HepG2 (cell line): ENCODE data around the gene C10orf143. TPM values are rescaled to one million over a fixed set of nuclear protein-coding genes. Genes with fewer than 3 reads are reported as not detected.
A peak's percentile ranks its signal among the peaks of the same experiment; 100 is the strongest.

Source experiments
- ATAC-seq: fragments of 200-7000 bp; cut with Tn5 transposase; 3 replicates; pipeline ENCODE4 v1.9.1; 2020; ENCODE audit warnings: mild to moderate bottlenecking, moderate library complexity
- BruUV-seq: library from RNA; stranded (reverse); fragments of 400-500 nt; replicated peaks from 2 replicates; lab custom pipeline; 2021; lab: Mats Ljungman, UMichigan
- CTCF ChIA-PET: fragments of 300-600 bp; formaldehyde crosslinking; extraction: SDS; loops from one replicate; lab custom pipeline; 2021; ENCODE audit warnings: low total read pairs, inconsistent platforms, low intra/inter-chr PET ratio; lab: Yijun Ruan, JAX
- POLR2A ChIA-PET: fragments of 350-600 bp; sonication (Branson Sonifier 250); formaldehyde crosslinking; loops from one replicate; lab custom pipeline; 2020; ENCODE audit warnings: antibody characterized with exemption, inconsistent platforms; lab: Yijun Ruan, JAX
- DNase-seq: peaks from one replicate; pipeline ENCODE4 v3.0.0-alpha.2; 2015; ENCODE audit warnings: low spot score
- FAIRE-seq: peaks from 3 replicates; lab custom pipeline; 2011; peaks lifted over from hg19 to GRCh38; lab: Jason Lieb, UNC
- H2AFZ ChIP-seq: one replicate; pipeline ENCODE4 v1.6.1; 2011; ENCODE audit warnings: low read length, inconsistent platforms
- H3K27ac ChIP-seq: fragments of 300-600 bp; 3 replicates; pipeline ENCODE4 v1.8.0; 2011; ENCODE audit warnings: mixed run types, mild to moderate bottlenecking, mixed read lengths, low read length, inconsistent platforms; ENCODE audit not compliant: insufficient read depth; ENCODE audit errors: extremely low read length
- H3K27me3 ChIP-seq, 2 experiments: fragments of 200-600 bp in 1 of 2; 2 replicates in 1 of 2; 3 replicates in 1 of 2; pipeline versions ENCODE4 v1.6.0 to v1.8.0; 2011; ENCODE audit warnings: low read length in 2 of 2, mild to moderate bottlenecking in 2 of 2, moderate library complexity in 2 of 2, inconsistent platforms in 1 of 2; ENCODE audit not compliant: insufficient read depth in 2 of 2, control insufficient read depth in 1 of 2
- H3K36me3 ChIP-seq, 2 experiments: fragments of 200-600 bp in 1 of 2; replicated peaks in 1 of 2; 2 replicates in 1 of 2; 3 replicates in 1 of 2; pipeline versions ENCODE4 v1.5.1 to v1.8.0; 2011; ENCODE audit warnings: low read length in 2 of 2, inconsistent platforms in 1 of 2; ENCODE audit not compliant: insufficient read depth in 2 of 2, control insufficient read depth in 1 of 2
- H3K4me1 ChIP-seq: 2 replicates; pipeline ENCODE4 v1.5.1; 2012; ENCODE audit warnings: low read length, inconsistent platforms; ENCODE audit not compliant: insufficient read depth
- H3K4me2 ChIP-seq: 2 replicates; pipeline ENCODE4 v1.6.0; 2011; ENCODE audit warnings: low read depth, low read length, inconsistent platforms
- H3K4me3 ChIP-seq, 3 experiments: fragments of 200-600 bp in 1 of 3; sonication (generic), shearing (Covaris generic) in 1 of 3; replicated peaks in 1 of 3; 2 replicates each; pipeline ENCODE4 v1.5.1; 2011 to 2016; ENCODE audit warnings: low read length in 3 of 3, inconsistent platforms in 2 of 3, low read depth in 2 of 3, mild to moderate bottlenecking in 2 of 3, control low read depth in 1 of 3, mixed read lengths in 1 of 3; ENCODE audit not compliant: insufficient read depth in 1 of 3
- H3K79me2 ChIP-seq: one replicate; pipeline ENCODE4 v1.6.1; 2011; ENCODE audit warnings: low read length, inconsistent platforms; ENCODE audit not compliant: insufficient read depth
- H3K9ac ChIP-seq: 2 replicates; pipeline ENCODE4 v1.6.0; 2011; ENCODE audit warnings: mild to moderate bottlenecking, low read depth, low read length, inconsistent platforms; ENCODE audit not compliant: insufficient read depth
- H3K9me3 ChIP-seq: 2 replicates; pipeline ENCODE4 v1.5.1; 2012; ENCODE audit warnings: mild to moderate bottlenecking, low read length
- H4K20me1 ChIP-seq: 2 replicates; pipeline ENCODE4 v1.6.0; 2011; ENCODE audit warnings: inconsistent platforms, mild to moderate bottlenecking, low read length, moderate library complexity; ENCODE audit not compliant: insufficient read depth
- KDM1A ChIP-seq: IDR thresholded peaks from 2 replicates; pipeline ENCODE4 v1.6.1; 2016; ENCODE audit warnings: missing compliant biosample characterization
- MTF2 ChIP-seq: sonication (generic); formaldehyde crosslinking; IDR thresholded peaks from 2 replicates; pipeline ENCODE4 v1.5.0; 2020; ENCODE audit warnings: missing genetic modification reagents, borderline replicate concordance
- SMARCC2 ChIP-seq: fragments of 450-650 bp; IDR thresholded peaks from 2 replicates; pipeline ENCODE4 v1.6.1; 2017; ENCODE audit warnings: antibody characterized with exemption, mild to moderate bottlenecking
- TOE1 ChIP-seq: sonication (generic); formaldehyde crosslinking; IDR thresholded peaks from 2 replicates; pipeline ENCODE4 v1.4.0; 2020; ENCODE audit warnings: mild to moderate bottlenecking, missing genetic modification reagents
- ZIK1 ChIP-seq: sonication (generic); formaldehyde crosslinking; IDR thresholded peaks from 2 replicates; pipeline ENCODE4 v1.5.0; 2020; ENCODE audit warnings: mild to moderate bottlenecking, low read depth, missing genetic modification reagents, borderline replicate concordance
- ZNF446 ChIP-seq: sonication (generic); formaldehyde crosslinking; IDR thresholded peaks from 2 replicates; pipeline ENCODE4 v1.5.0; 2020; ENCODE audit warnings: mild to moderate bottlenecking, missing genetic modification reagents
- WGBS: methylation state at CpG from one replicate; pipeline ENCODE4 v1.1.6; 2017; ENCODE audit warnings: low lambda C conversion rate; 5-methylcytosine and 5-hydroxymethylcytosine counted together
- in situ Hi-C: cut with HindIII; loops from 2 replicates; pipeline ENCODE4 v1.10.0; 2017; ENCODE audit warnings: low pct_unique_long_range_greater_than_20kb; ENCODE audit not compliant: extremely low pct_ligation_motif_present
- intact Hi-C: fragments of 100-400 bp; cut with micrococcal nuclease; formaldehyde crosslinking; loops from one replicate; pipeline ENCODE4 v1.10.0; 2022; ENCODE audit not compliant: unreplicated experiment
- polyA plus RNA-seq, 8 experiments: library from polyadenylated mRNA; depleted of rRNA in 3 of 8; stranded (reverse) in 7 of 8; unstranded in 1 of 8; fragments of >200 nt; fragmentation: Illumina TruSeq in 4 of 8; extraction: Trizol in 4 of 8; gene quantifications; 2 replicates each; pipeline versions ENCODE4 v1.2.1 to v1.2.3, GENCODE V29; 2011 to 2016; ENCODE audit warnings: low read depth in 4 of 8, missing spikeins in 1 of 8, mixed read lengths in 1 of 8; ENCODE audit not compliant: insufficient read depth in 1 of 8
- total RNA-seq, 5 experiments: library from RNA; depleted of rRNA; stranded (reverse); fragments of >200 nt; fragmentation: Illumina TruSeq; extraction: Trizol; gene quantifications; 2 replicates each; pipeline ENCODE4 v1.2.3, GENCODE V29; 2016; ENCODE audit warnings: low read depth in 1 of 5
- TF ChIP-seq, protein P1 (sequence below): sonication (generic); formaldehyde crosslinking; IDR thresholded peaks from 2 replicates; pipeline ENCODE4 v1.5.1; 2020; ENCODE audit warnings: mild to moderate bottlenecking, missing genetic modification reagents, moderate library complexity
- TF ChIP-seq, protein P2 (sequence below): sonication (generic); IDR thresholded peaks from 2 replicates; pipeline ENCODE4 v1.6.1; 2016; ENCODE audit warnings: low read depth, borderline replicate concordance
- TF ChIP-seq, protein P3 (sequence below): sonication (generic); formaldehyde crosslinking; IDR thresholded peaks from 2 replicates; pipeline ENCODE4 v1.4.0; 2020; ENCODE audit warnings: missing genetic modification reagents
- TF ChIP-seq, protein P4 (sequence below): sonication (generic); formaldehyde crosslinking; IDR thresholded peaks from 2 replicates; pipeline ENCODE4 v1.4.0; 2020; ENCODE audit warnings: mild to moderate bottlenecking, missing genetic modification reagents

Gene C10orf143
- total and polyA plus RNA-seq, 2 of the 13 experiments (the other 11 are each of a cell fraction or from before 2014, with no cell fraction given) = 0.21 to 0.91 TPM

DNA sequence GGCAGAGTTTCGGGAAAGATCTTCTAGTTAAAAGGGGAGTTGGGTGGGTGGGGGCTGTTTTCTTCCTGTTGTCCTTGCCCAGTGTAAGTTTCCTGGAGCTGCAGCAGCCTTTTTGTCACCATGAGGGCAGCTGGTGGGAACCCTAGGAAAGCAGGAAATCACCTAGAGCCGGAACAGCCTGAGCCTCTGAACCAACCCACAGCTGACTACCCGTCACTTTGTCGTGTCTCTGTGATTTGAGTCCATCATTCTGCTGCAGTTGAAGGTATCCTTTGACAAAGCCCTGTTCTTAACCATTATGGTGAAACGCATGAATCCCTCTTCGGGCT lies 1.2 kb upstream of the C10orf143 start:
- Histone ChIP-seq H3K79me2 (peaks cover 10% of the 10 kb centered on the region), H2AFZ (no peak overlapping the region), H3K9ac (peak overlapping the region; percentile 94), H3K27me3 (peaks cover 0 to 4% of the 10 kb centered on the region in 2 experiments; a peak in 1 of 5 replicates), H3K4me2 (peak overlapping the region; percentile 77), H3K36me3 (no peaks in the 10 kb centered on the region), H3K9me3 (no peaks in the 10 kb centered on the region), H3K27ac (peak overlapping the region; percentile 87), H4K20me1 (peaks cover 5% of the 10 kb centered on the region; the same call in 1 of the 2 replicates), H3K4me1 (peaks cover 23% of the 10 kb centered on the region), H3K4me3 (peak overlapping the region; percentile 64 to 93 (median 73))
- ChIA-PET CTCF (no interaction called here), POLR2A (interaction anchor here (2.2 to 4.0 kb wide), 2 partner anchors 14 to 26 kb away, joined by 6 to 221 read pairs; partner anchors contain the start of gene GLRX3)
- BruUV-seq = no TSS peak
- no peak for ATAC-seq
- TF ChIP-seq, protein P1, sequence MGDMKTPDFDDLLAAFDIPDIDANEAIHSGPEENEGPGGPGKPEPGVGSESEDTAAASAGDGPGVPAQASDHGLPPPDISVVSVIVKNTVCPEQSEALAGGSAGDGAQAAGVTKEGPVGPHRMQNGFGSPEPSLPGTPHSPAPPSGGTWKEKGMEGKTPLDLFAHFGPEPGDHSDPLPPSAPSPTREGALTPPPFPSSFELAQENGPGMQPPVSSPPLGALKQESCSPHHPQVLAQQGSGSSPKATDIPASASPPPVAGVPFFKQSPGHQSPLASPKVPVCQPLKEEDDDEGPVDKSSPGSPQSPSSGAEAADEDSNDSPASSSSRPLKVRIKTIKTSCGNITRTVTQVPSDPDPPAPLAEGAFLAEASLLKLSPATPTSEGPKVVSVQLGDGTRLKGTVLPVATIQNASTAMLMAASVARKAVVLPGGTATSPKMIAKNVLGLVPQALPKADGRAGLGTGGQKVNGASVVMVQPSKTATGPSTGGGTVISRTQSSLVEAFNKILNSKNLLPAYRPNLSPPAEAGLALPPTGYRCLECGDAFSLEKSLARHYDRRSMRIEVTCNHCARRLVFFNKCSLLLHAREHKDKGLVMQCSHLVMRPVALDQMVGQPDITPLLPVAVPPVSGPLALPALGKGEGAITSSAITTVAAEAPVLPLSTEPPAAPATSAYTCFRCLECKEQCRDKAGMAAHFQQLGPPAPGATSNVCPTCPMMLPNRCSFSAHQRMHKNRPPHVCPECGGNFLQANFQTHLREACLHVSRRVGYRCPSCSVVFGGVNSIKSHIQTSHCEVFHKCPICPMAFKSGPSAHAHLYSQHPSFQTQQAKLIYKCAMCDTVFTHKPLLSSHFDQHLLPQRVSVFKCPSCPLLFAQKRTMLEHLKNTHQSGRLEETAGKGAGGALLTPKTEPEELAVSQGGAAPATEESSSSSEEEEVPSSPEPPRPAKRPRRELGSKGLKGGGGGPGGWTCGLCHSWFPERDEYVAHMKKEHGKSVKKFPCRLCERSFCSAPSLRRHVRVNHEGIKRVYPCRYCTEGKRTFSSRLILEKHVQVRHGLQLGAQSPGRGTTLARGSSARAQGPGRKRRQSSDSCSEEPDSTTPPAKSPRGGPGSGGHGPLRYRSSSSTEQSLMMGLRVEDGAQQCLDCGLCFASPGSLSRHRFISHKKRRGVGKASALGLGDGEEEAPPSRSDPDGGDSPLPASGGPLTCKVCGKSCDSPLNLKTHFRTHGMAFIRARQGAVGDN (CRISPR knock-in tag) = no peak
- TF ChIP-seq KDM1A (CRISPR knock-in tag) (peak; percentile 21; the same call in 1 of the 2 replicates), ZNF446 (no peak), MTF2 (CRISPR knock-in tag) (no peak), SMARCC2 (no peak), TOE1 (CRISPR knock-in tag) (no peak), ZIK1 (no peak)
- TF ChIP-seq, protein P2, sequence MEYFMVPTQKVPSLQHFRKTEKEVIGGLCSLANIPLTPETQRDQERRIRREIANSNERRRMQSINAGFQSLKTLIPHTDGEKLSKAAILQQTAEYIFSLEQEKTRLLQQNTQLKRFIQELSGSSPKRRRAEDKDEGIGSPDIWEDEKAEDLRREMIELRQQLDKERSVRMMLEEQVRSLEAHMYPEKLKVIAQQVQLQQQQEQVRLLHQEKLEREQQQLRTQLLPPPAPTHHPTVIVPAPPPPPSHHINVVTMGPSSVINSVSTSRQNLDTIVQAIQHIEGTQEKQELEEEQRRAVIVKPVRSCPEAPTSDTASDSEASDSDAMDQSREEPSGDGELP = peak; percentile 38; the same call in 1 of the 2 replicates
- TF ChIP-seq, protein P3, sequence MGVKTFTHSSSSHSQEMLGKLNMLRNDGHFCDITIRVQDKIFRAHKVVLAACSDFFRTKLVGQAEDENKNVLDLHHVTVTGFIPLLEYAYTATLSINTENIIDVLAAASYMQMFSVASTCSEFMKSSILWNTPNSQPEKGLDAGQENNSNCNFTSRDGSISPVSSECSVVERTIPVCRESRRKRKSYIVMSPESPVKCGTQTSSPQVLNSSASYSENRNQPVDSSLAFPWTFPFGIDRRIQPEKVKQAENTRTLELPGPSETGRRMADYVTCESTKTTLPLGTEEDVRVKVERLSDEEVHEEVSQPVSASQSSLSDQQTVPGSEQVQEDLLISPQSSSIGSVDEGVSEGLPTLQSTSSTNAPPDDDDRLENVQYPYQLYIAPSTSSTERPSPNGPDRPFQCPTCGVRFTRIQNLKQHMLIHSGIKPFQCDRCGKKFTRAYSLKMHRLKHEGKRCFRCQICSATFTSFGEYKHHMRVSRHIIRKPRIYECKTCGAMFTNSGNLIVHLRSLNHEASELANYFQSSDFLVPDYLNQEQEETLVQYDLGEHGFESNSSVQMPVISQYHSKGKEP = no peak
- TF ChIP-seq, protein P4, sequence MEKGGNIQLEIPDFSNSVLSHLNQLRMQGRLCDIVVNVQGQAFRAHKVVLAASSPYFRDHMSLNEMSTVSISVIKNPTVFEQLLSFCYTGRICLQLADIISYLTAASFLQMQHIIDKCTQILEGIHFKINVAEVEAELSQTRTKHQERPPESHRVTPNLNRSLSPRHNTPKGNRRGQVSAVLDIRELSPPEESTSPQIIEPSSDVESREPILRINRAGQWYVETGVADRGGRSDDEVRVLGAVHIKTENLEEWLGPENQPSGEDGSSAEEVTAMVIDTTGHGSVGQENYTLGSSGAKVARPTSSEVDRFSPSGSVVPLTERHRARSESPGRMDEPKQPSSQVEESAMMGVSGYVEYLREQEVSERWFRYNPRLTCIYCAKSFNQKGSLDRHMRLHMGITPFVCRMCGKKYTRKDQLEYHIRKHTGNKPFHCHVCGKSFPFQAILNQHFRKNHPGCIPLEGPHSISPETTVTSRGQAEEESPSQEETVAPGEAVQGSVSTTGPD (CRISPR knock-in tag) = no peak
- no peak for DNase-seq
- intact Hi-C loops (loop anchor here (2.0 to 10.0 kb wide), 2 partner anchors 67 to 647 kb away; partner anchors contain the start of gene MGMT), in situ Hi-C loops (no loop called here)
- no peak for FAIRE-seq
- WGBS = 38% methylated on average over 5 of the region's 6 CpGs
